Effector CD4-positive, alpha-beta T cell (primary cell): ENCODE measurements around the gene NOX3.

Experiments used
- DNase-seq: peaks from one replicate; pipeline ENCODE4 v3.0.0-alpha.2; 2020

The NOX3 gene

GRCh38 chr6:155399062-155399744, 56.4 kb downstream of the NOX3 start:
- no peak for DNase-seq

- DNase-seq: no peak
Observed at GRCh38 chr6:155398701-155399061, 57.0 kb downstream of the NOX3 start.

- no peak for DNase-seq
Observed at GRCh38 chr6:155398221-155398620, 57.4 kb downstream of the NOX3 start.

- DNase-seq: no peak
Observed at GRCh38 chr6:155397172-155397705, 58.4 kb downstream of the NOX3 start.

- DNase-seq: no peak
Observed at GRCh38 chr6:155396605-155397004, 59.0 kb downstream of the NOX3 start.

- no peak for DNase-seq
Observed at GRCh38 chr6:155395339-155395738, 60.3 kb downstream of the NOX3 start.

GRCh38 chr6:155389130-155389529, 66.5 kb downstream of the NOX3 start:
- DNase-seq: no peak

- DNase-seq: no peak
Observed at GRCh38 chr6:155388591-155388990, 67.0 kb downstream of the NOX3 start.

GRCh38 chr6:155387481-155387880, 68.2 kb downstream of the NOX3 start:
- no peak for DNase-seq

- no peak for DNase-seq
Observed at GRCh38 chr6:155384321-155384952, 71.2 kb downstream of the NOX3 start.

- DNase-seq: no peak
Observed at GRCh38 chr6:155383913-155384312, 71.7 kb downstream of the NOX3 start.

- DNase-seq: no peak
Observed at GRCh38 chr6:155382338-155382685, 73.3 kb downstream of the NOX3 start.

- no peak for DNase-seq
Observed at GRCh38 chr6:155381673-155382337, 73.8 kb downstream of the NOX3 start.

GRCh38 chr6:155380666-155381332, 74.8 kb downstream of the NOX3 start:
- DNase-seq: no peak

- DNase-seq: no peak
Observed at GRCh38 chr6:155378724-155379123, 76.9 kb downstream of the NOX3 start.

GRCh38 chr6:155378276-155378675, 77.4 kb downstream of the NOX3 start:
- DNase-seq: no peak

- no peak for DNase-seq
Observed at GRCh38 chr6:155377061-155377460, 78.6 kb downstream of the NOX3 start.

GRCh38 chr6:155375801-155376200, 79.8 kb downstream of the NOX3 start:
- DNase-seq: no peak

GRCh38 chr6:155374681-155375080, 81.0 kb downstream of the NOX3 start:
- no peak for DNase-seq

GRCh38 chr6:155373276-155373675, 82.4 kb downstream of the NOX3 start:
- no peak for DNase-seq

GRCh38 chr6:155372256-155372655, 83.4 kb downstream of the NOX3 start:
- DNase-seq: no peak

- DNase-seq: no peak
Observed at GRCh38 chr6:155371230-155371629, 84.4 kb downstream of the NOX3 start.

GRCh38 chr6:155366325-155366724, 89.3 kb downstream of the NOX3 start:
- no peak for DNase-seq
